HTERT RPE-1 (cell line): Measurements from ENCODE around the gene LAP3.
"Not testable (repeated sequence)": the region's sequence is repeated elsewhere in the genome, so short reads cannot be mapped to it uniquely, and the experiment has no call there.

ENCODE experiments used
- in situ Hi-C: fragments of 300-500 bp; cut with MboI; formaldehyde crosslinking; loops from 4 replicates; pipeline ENCODE4 v1.14.3; 2020; ENCODE audit warnings: low sequenced_read_pairs

LAP3 gene

GRCh38 chr4:17561195-17561909, 15.6 kb upstream of the LAP3 start:
- in situ Hi-C loops, result no loop called here

GRCh38 chr4:17562157-17562556, 14.8 kb upstream of the LAP3 start:
- in situ Hi-C loops, result no loop called here

- in situ Hi-C loops, result no loop called here
These were observed 11.2 kb upstream of the LAP3 start for GRCh38 chr4:17565846-17566245.

- in situ Hi-C loops, result no loop called here
These were observed 9.7 kb upstream of the LAP3 start for GRCh38 chr4:17567271-17567670.

DNA sequence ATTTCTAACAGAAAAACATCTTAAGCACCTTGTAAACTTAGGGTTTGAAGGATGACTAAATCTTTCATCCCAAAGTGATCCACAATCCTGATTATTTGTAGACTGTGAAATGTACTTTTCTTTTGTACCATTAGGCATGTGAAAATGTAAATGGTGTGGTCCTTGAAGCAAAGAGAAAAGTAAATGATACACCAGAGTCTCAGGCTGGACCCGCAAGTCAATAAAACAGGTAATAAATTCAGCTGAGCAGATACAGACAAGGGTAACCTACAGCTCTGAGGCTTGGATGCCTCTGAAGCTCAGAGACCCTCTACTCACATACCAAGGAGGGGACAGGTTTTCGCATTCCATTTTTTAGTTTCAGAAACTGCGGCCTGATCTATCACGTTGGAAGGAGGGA, 2.8 kb upstream of the LAP3 start:
- in situ Hi-C loops, result no loop called here

DNA sequence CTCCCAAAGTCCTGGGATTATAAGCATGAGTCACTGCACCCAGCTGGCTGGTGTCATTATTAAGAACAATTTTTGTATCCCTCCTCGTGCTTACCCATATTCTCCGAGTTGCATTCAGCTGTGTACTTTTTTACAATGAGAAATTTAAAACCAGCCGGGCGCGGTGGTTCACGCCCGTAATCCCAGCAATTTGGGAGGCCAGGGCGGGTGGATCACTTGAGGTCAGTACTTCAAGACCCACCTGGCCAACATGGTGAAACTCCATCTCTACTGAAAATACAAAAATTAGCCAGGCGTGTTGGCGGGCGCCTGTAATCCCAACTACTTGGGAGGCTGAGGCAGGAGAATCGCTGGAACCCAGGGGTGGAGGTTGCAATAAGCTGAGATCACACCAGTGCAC, 1.8 kb upstream of the LAP3 start:
- in situ Hi-C loops, result not testable (repeated sequence)

DNA sequence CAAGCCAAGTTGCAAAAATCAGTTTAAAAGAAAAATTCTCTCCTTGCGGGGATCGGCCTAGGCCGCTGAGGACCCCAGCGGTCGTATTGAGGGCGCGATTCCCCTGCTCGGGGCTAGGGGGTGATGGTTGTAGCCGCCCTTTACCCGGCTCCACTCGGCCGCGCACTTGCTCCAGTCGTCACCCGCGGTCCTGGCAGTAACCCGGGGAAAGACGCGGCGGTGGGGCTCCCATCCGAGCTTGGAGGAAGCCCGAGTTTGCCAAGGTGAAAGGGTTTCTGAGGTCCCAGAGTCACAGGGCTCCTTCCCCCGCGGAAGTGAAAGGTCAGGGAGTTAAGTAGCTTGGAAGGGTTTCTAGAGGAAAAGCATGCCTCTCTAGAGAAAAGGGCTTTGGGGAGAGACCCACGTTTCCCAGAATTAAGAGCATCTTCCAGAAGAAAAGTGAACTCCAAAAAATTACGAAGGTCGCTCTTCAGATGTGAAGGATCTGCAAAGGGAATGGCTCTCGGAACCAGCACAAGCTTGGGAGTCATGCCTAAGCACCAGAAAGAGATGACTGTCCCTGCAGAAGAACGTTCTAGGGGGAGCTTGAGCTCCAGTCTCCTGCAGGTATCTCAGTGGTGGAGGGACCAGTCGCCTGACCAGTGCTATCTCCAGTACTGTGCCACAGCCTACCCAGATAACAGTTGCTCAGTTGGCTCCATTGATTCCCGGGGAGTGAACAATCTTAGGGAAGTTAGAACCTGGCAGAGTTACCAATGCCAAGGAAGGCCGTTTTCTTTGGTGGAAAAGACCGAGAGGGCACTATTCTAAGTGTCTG, 875 bp downstream of the LAP3 start:
- in situ Hi-C loops, result no loop called here

DNA sequence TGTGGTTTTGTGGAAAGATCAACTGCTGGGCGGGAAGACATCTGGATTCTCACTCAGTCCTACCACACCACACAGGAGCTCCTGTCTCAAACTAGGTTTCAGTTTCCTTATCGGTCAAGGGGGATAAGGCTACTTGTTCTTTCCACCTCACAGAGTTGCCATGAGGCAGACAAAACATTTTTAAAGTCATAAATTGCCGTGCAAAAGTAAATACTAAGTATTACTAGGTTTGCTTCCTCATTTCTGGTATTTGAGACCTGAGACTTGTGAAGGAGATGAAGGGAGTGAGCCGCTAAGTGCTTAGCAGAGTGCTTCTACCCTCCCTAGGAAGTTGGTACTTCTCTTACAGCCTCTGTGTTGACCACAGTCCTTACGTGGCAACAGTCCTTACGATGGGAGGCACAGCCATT, 1.5 kb downstream of the LAP3 start:
- in situ Hi-C loops, result no loop called here

GRCh38 chr4:17580969-17581368, 4.0 kb downstream of the LAP3 start:
- in situ Hi-C loops, result no loop called here

GRCh38 chr4:17583276-17583675, 6.3 kb downstream of the LAP3 start:
- in situ Hi-C loops, result no loop called here

- in situ Hi-C loops, result no loop called here
These were observed 6.9 kb downstream of the LAP3 start for GRCh38 chr4:17583941-17584340.

DNA sequence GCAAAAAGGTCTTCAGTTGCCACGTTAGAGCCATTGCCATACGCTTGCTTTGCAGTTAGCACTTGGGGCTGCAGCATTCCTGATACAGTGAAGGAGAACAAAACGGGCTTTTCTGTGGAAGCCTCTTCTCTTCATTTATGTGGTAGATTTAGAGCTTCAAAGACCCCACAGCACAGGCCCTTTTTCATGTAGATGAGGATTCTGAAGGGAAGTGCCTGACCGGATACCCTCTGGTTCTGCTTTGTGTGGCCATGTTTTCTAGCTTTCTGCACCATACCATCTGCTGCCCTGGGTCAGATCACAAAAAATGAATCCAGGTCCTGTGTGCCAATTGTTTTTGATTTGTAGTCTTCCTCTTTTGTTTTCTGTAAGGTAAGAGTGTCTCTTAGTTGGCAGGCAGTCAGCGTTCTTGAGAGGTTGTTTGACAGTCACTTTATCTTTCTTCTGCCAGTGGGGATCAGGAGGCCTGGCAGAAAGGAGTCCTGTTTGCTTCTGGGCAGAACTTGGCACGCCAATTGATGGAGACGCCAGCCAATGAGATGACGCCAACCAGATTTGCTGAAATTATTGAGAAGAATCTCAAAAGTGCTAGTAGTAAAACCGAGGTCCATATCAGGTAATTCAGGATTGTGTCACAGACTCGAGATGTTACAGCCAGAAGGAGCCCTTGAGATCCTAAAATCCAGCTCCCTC, 7.7 kb downstream of the LAP3 start:
- in situ Hi-C loops, result no loop called here

DNA sequence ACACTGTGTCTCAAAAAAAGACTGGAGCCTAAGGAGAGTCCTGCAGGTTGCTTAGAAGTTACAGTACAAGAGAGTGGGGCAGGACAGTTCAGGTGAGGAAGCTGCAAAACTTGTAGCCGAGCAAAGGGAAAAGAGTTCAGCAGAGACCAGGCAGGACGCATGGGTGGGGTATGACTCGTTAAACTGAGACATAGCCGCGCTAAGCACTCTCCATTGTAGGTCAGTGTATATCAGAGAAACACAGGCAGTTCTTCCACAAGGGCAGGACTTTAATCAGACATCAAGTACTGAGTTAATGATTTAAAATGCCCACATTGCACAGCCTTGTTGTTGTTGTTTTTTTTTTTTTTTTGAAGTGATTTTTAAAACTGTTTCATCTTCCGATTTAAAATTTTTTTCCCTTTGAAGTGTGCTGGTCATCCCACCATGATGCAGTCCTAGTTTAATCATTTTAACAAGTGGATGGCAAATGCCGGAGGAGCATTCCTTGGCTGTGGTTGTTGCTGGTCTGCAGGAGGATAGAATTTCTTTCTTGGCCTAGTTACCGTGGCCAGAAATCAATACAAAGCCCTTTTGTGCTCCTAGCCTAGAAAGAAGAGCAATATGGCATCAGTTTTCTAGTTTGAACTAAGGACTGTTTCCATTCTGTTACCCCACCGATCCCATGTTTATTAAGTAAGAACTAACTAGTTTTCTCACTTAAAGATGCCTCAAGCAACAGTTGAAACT, 10.3 kb downstream of the LAP3 start:
- in situ Hi-C loops, result no loop called here

DNA sequence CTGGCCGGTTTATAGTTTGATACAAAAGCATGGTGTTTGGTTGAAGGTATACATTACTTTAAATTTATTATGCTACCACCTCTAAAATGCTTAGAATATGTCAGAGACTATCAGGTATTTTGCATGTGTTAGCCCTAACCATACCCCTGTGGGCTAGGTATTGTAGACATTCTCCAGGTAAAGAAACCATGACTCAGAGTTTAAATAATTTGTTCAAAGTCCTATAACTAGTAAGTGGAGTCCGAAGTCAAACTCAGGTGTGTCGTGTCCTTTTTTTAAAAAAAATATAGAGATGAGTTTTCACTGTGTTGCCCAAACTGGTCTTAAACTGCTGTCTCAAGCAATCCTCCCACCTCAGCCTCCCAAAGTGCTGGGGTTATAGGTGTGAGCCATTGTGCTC, 12.4 kb downstream of the LAP3 start:
- in situ Hi-C loops, result no loop called here

DNA sequence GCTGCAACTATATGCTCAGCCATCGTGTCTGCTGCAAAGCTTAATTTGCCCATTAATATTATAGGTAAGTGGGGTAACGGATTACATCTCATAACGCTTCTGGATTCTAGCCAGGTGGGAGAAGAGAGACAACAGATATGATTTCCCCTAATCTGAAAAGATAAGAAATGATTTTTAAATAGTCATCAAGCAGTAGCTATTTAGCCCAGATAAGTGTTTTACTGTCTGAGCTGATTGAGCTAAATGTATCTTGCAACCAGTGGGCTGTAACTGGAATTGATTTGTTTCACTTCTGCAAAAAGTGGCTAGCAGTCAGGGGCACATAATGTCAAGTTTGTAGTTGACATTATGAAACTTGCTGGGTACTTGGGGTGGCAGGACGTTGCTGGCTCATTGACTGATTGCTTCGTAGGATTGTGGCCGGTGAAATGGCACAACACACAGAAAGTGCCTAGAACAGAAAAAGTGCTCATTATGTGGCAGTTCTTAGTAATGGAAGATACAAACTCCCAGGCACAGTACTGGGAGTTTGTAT, 18.5 kb downstream of the LAP3 start:
- in situ Hi-C loops, result no loop called here

DNA sequence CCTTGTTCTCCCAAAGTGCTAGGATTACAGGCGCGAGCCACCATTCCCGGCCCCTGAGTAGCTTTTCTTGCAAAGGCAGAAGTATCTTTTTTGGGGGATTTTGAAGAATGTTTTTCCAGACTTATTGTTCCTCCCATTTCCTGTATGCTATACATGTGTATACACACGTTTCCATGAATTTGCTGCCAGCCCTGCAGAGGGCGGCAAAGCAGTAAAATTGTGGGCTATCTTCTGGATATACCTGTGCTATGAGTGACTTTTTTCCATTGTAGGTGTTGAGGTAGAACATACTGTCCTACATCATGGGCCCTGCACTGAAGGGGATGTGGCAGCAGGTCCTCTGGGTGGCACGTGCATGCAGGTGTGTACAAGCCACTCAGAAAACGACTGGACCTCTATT, 20.5 kb downstream of the LAP3 start:
- in situ Hi-C loops, result no loop called here

- in situ Hi-C loops, result no loop called here
These were observed 22.8 kb downstream of the LAP3 start for GRCh38 chr4:17599826-17600225.

DNA sequence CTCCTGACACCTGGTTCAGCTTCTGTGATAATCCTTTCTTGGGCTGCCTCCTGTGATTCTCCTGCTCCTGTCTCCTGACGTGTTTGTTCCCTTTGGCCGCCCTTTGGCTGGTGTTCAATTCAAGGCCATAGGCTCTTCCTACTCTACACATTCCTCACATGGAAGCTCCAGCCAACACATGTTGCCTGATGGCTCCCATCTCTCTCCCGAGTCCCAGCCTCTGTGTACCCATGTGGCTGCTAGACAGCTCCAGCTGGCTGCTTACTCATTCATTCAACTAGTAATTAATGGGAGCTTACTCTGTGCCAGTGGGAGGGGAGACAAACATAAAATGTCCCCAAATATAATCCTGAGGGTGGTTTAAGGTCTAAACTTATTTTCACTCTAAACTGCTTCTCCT, 28.2 kb downstream of the LAP3 start:
- in situ Hi-C loops, result no loop called here

- in situ Hi-C loops, result no loop called here
These were observed 36.9 kb downstream of the LAP3 start for GRCh38 chr4:17613761-17614415.
